H1 (cell line): ENCODE results near the gene MMP1.

Source experiments
- CTCF ChIP-seq, 3 experiments: IDR thresholded peaks; 1 replicate in 2 of 3; 2 replicates in 1 of 3; pipeline versions ENCODE4 v1.5.1 to v1.6.1; 2011; ENCODE audit warnings: low read length in 3 of 3, mild to moderate bottlenecking in 3 of 3, inconsistent platforms in 2 of 3, low read depth in 1 of 3, moderate library complexity in 1 of 3; ENCODE audit not compliant: insufficient read depth in 1 of 3; ENCODE audit errors: control extremely low read depth in 1 of 3
- RNF2 ChIP-seq: fragments of 200-900, 300-1000 bp; sonication (generic); IDR thresholded peaks from 2 replicates; pipeline ENCODE4 v1.7.1; 2016; ENCODE audit warnings: borderline replicate concordance, low read depth, mild to moderate bottlenecking, antibody characterized with exemption, low read length; ENCODE audit not compliant: poor library complexity, severe bottlenecking; ENCODE audit errors: missing control alignments
- TAF1 ChIP-seq: IDR thresholded peaks from 2 replicates; pipeline ENCODE4 v1.6.1; 2011; ENCODE audit warnings: mild to moderate bottlenecking, low read depth, low read length
- TEAD4 ChIP-seq: IDR thresholded peaks from 2 replicates; pipeline ENCODE4 v1.6.1; 2012; ENCODE audit warnings: low read depth, low read length, inconsistent platforms, mixed read lengths

DNA sequence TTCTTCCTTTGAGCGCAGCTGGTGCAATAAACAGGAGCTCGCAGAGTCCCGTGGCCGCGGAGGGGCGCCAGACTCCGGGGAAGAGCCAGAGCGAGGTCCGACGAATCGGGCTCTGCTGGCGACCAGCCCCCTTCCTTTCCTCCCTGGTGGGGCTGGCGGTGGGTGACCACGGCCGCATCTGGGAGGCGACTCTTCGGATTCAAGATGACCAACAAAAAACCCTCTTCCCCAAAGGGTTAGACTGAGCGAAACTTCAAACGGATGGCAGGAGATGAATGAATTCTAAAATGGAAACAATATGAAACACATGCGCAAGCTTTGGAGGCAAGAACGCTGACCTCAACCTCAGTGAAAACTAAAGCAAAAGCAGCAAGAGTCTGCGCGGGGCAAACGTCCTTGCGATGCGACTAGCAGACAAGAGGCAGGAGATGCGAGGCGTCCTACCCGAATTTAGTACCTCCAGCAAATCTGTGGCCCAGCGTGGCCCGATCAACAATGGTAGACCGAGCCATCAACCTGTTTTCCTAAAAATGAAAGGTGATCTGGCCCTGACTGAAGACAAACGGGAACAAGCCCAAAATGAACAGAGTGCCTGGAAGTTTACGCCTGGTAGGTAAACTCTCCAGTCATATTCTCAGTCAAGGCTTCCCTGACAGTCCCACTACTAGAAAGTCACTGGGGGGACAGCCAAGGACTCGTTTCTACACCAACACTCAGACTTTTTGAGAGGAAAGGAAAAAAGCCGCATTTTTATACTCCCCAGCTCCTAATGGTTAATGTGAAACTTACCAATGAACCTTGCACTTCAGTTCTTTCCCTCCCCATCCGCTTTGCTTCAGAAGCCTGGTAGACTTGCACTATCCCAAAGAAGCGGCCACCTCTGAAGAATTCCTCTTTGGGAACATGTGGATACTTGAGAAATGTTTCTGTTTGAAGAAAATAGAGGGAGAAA lies 33.8 kb upstream of the MMP1 start:
- TF ChIP-seq CTCF (IDR thresholded peaks at IDR 0.05; ENCODE audit: control extremely low read depth in 1 of 3, insufficient read depth in 1 of 3, low read depth in 1 of 3, low read length in 3 of 3), result peak; percentile 52 to 79 (median 64)
- no peak for TF ChIP-seq TAF1
- TF ChIP-seq RNF2, result no peak
- TF ChIP-seq TEAD4, result no peak
